HEK293 (cell line): ENCODE data around the gene ITGB2.
A peak's percentile ranks its signal among the peaks of the same experiment; 100 is the strongest.

Source experiments
- GLIS1 ChIP-seq: fragments of 450-650 bp; formaldehyde crosslinking; IDR thresholded peaks from 2 replicates; pipeline ENCODE4 v1.5.1; 2016; ENCODE audit warnings: missing biosample characterization, missing genetic modification characterization
- ZNF157 ChIP-seq: fragments of 450-650 bp; formaldehyde crosslinking; IDR thresholded peaks from 2 replicates; pipeline ENCODE4 v1.5.1; 2016; ENCODE audit warnings: missing biosample characterization, missing genetic modification characterization
- ZNF664 ChIP-seq: fragments of 450-650 bp; formaldehyde crosslinking; IDR thresholded peaks from 2 replicates; pipeline ENCODE4 v1.5.1; 2016; ENCODE audit warnings: missing biosample characterization, missing genetic modification characterization
- TF ChIP-seq, protein P1 (sequence below): fragments of 450-650 bp; formaldehyde crosslinking; IDR thresholded peaks from 2 replicates; pipeline ENCODE4 v1.5.1; 2016; ENCODE audit warnings: missing biosample characterization, missing genetic modification characterization

DNA sequence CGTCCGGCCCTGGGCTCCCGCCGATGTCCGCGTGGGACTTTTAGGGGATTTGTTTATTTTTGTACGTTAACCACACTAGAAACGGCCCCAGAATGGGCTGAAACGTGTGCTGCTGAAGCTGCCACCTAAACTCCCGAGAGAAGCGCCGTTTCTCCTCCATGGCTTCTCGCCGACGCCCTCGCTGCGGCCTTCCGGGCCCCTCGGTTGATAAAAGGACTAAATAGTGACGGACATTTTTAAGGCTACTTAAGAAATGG, 46.5 kb downstream of the ITGB2 start:
- TF ChIP-seq ZNF664 (tag by site-specific recombination) (no peak), ZNF157 (tag by site-specific recombination) (0 out of 2 replicates have a peak, but pooled peaks have one; percentile 8), GLIS1 (tag by site-specific recombination) (no peak)
- TF ChIP-seq, protein P1, sequence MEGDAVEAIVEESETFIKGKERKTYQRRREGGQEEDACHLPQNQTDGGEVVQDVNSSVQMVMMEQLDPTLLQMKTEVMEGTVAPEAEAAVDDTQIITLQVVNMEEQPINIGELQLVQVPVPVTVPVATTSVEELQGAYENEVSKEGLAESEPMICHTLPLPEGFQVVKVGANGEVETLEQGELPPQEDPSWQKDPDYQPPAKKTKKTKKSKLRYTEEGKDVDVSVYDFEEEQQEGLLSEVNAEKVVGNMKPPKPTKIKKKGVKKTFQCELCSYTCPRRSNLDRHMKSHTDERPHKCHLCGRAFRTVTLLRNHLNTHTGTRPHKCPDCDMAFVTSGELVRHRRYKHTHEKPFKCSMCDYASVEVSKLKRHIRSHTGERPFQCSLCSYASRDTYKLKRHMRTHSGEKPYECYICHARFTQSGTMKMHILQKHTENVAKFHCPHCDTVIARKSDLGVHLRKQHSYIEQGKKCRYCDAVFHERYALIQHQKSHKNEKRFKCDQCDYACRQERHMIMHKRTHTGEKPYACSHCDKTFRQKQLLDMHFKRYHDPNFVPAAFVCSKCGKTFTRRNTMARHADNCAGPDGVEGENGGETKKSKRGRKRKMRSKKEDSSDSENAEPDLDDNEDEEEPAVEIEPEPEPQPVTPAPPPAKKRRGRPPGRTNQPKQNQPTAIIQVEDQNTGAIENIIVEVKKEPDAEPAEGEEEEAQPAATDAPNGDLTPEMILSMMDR (tag by site-specific recombination): no peak
